Stimulated activated CD8-positive, alpha-beta memory T cell treated with anti-CD3 and anti-CD28 coated beads, Interleukin-15, amount 100 ng/mL, for 4 hours (primary cell): ENCODE measurements around the gene C17orf58.
"Not testable (repeated sequence)": the region's sequence is repeated elsewhere in the genome, so short reads cannot be mapped to it uniquely, and the experiment has no call there.

ENCODE experiments used
- DNase-seq, 2 donors: peaks; one replicate each; pipeline ENCODE4 v3.0.0-alpha.2; 2020; ENCODE audit warnings: low read depth in 2 of 2

Gene C17orf58

GRCh38 chr17:68004201-68004600 is 7.9 kb upstream of the C17orf58 start:
- no peak for DNase-seq

- DNase-seq, result no peak
These were observed 3.1 kb upstream of the C17orf58 start for GRCh38 chr17:67999291-67999911.

GRCh38 chr17:67998466-67998865 is 2.2 kb upstream of the C17orf58 start:
- no peak for DNase-seq

GRCh38 chr17:67995570-67996263 is 552 bp downstream of the C17orf58 start:
- no peak for DNase-seq

GRCh38 chr17:67994817-67995569 is 1.3 kb downstream of the C17orf58 start:
- no peak for DNase-seq

- DNase-seq, result no peak
These were observed 2.3 kb downstream of the C17orf58 start for GRCh38 chr17:67993998-67994361.

GRCh38 chr17:67993153-67993997 is 2.9 kb downstream of the C17orf58 start:
- peak in 1 of 2 donors; percentile 57 for DNase-seq

GRCh38 chr17:67992548-67993152 is 3.6 kb downstream of the C17orf58 start:
- DNase-seq, result no peak

- no peak for DNase-seq
These were observed 5.4 kb downstream of the C17orf58 start for GRCh38 chr17:67990909-67991308.

GRCh38 chr17:67983383-67983688 is 12.9 kb downstream of the C17orf58 start:
- DNase-seq, result no peak

- DNase-seq, result no peak
These were observed 13.4 kb downstream of the C17orf58 start for GRCh38 chr17:67982686-67983382.

- DNase-seq, result no peak
These were observed 14.1 kb downstream of the C17orf58 start for GRCh38 chr17:67982034-67982640.

- DNase-seq, result not testable (repeated sequence)
These were observed 15.4 kb downstream of the C17orf58 start for GRCh38 chr17:67980883-67981282.

- DNase-seq, result no peak
These were observed 15.8 kb downstream of the C17orf58 start for GRCh38 chr17:67980456-67980855.

GRCh38 chr17:67976306-67976705 is 20.0 kb downstream of the C17orf58 start:
- DNase-seq, result not testable (repeated sequence)

- no peak for DNase-seq
These were observed 21.6 kb downstream of the C17orf58 start for GRCh38 chr17:67974598-67975066.

GRCh38 chr17:67974185-67974584 is 22.1 kb downstream of the C17orf58 start:
- no peak for DNase-seq

GRCh38 chr17:67970783-67971182 is 25.5 kb downstream of the C17orf58 start:
- DNase-seq, result no peak

GRCh38 chr17:67963145-67963572 is 33.1 kb downstream of the C17orf58 start:
- DNase-seq, result peak; percentile 21 to 50

GRCh38 chr17:67962156-67962555 is 34.1 kb downstream of the C17orf58 start:
- DNase-seq, result not testable (repeated sequence)
